Smooth muscle cell of the coronary artery (primary cell): ENCODE data around the gene OPALIN. TPM values are rescaled to one million over a fixed set of nuclear protein-coding genes. Genes with fewer than 3 reads are reported as not detected.

ENCODE experiments used
- total RNA-seq: library from RNA; depleted of rRNA; stranded (reverse); fragments of >200 nt; gene quantifications from 2 replicates; pipeline ENCODE4 v1.2.3, GENCODE V29; 2014; ENCODE audit warnings: low replicate concordance

The OPALIN gene
- total RNA-seq = not detected in 2 replicates

GRCh38 chr10:96358851-96359540 is at the start of gene OPALIN:
TSS of gene OPALIN (minus strand) at chr10:96359002. CDS start at chr10:96358896, 106 bp downstream.

GRCh38 chr10:96304230-96304629 is 54.6 kb downstream of the OPALIN start, which contains the start of gene DNTT:
TSS of gene DNTT (plus strand) at chr10:96304434. CDS start at chr10:96304498, 64 bp downstream.

Other genes with a start within 250 kb of the OPALIN start
- gene ZNF518A, start 228.7 kb downstream of the OPALIN start, total RNA-seq = 7.4 and 9.5 TPM in 2 replicates
- not detected in 2 replicates for gene BLNK, start 87.4 kb downstream of the OPALIN start, total RNA-seq
- not detected in 2 replicates for gene DNTT, start 54.6 kb downstream of the OPALIN start, total RNA-seq
- 0.08 and 0.12 TPM in 2 replicates for gene TLL2, start 154.9 kb upstream of the OPALIN start, total RNA-seq
- 94.8 and 131 TPM in 2 replicates for gene TM9SF3, start 228.0 kb upstream of the OPALIN start, total RNA-seq